Right ventricle myocardium superior (tissue), 1 donor: ENCODE measurements around the gene CRIP1. TPM values are rescaled to one million over a fixed set of nuclear protein-coding genes. Genes with fewer than 3 reads are reported as not detected.

Experiments
- ATAC-seq: fragments of 200-7000 bp; cut with Tn5 transposase; one replicate; pipeline ENCODE4 v1.9.1; 2020; ENCODE audit warnings: mild to moderate bottlenecking; ENCODE audit not compliant: poor library complexity
- DNase-seq: peaks from one replicate; pipeline ENCODE4 v3.0.0-alpha.2; 2020
- intact Hi-C: fragments of 100-400 bp; cut with DNase I; formaldehyde crosslinking; loops from one replicate; pipeline ENCODE4 v1.11.2; 2022
- total RNA-seq: library from RNA; stranded (reverse); fragmentation: NEBNext Ultra II Directional; extraction: Animal tissue kit (Norgen Biotek cat#: 25700); gene quantifications from one replicate; pipeline ENCODE4 v1.2.1, GENCODE V29; 2021
- donor health status: DM: no; HTN: yes; CAD: no; lungs with severe emphysema.

The CRIP1 gene
- total RNA-seq, 1 donor from 2014 or later, result 71.8 TPM

DNA sequence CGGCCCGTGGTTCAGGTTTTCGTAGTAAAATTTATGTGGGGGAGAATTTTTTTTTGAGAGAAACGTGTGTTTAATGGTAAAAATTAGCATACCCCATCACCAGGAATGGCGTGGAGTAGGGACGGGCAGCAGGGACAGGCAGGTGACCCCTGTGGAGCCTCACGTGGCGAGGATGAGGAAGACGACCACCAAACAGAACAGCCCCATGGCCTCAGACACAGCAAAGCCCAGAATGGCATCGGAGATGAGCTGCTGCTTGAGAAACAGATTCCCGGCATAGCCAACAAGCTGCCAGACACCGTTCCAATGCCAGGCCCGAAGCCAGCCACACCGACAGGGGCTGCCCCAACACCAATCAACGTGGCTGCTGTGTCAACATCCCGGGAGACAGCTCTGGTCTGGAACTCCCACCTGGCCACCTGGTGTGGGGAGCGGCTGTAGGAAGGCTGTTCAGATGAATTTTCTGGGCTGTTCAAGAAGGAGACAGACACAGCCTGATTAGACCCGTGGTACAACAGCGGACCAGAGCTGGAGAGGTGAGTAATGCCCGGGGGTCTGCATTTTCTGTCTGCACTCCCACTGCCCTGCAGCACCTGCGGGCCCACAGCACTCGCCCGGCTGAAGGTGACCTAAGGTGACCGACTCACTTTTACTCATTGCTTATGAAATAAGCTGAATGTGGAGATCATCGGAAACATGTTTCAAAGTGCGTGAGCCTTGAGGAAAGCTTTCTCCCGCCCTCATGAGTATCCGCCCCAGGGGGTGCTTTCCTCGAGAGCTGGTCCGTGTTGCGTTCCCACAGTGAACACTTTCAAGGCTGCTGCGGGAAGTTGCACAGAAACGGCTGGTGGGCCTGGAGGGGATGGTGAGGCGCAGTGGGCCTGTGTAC is 50.2 kb downstream of the CRIP1 start:
- ATAC-seq (no peak), DNase-seq (no peak)
- intact Hi-C loops, result no loop called here

DNA sequence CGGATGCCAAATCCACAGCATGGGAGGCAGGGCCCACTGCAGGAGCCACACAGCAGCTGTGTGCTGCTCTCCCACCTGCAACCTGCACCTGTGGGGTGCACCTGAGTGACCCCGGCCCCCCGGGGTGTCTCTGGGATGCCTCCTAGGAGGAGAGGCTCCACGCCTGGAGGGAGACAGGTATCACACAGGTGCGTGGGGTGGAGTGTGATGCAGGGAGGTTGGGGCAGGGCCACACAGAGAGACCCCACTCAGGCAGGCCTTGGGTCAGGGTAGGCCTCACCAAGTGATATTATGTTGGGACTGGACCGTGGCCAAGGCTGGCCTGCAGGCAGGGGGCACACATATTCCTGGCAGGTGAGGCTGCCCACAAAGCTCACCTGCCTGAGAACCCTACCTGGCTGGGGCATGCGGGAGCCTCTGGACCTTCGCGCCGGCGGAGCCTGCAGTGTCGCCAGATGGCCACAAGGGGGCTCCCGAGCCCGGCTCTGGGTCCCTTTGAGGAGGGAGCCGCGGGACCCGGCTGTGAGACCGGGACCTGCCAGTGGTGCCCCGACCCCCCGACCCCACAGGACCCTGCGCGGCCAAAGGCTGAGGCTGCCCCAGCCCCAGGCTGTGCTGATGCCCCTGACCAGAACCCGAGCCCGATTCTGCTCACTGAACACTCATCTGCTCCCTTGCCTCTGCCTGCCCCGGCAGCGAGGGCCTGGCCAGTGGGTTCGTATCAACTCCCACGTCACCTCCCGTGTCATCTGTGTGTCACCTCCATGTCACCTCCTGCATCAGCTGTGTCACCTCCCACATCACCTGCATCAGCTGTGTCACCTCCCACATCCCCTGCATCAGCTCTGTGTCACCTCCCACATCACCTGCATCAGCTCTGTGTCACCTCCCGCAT is 51.1 kb downstream of the CRIP1 start:
- ATAC-seq (peak; percentile 69), DNase-seq (peak; percentile 78)
- intact Hi-C loops, result no loop called here

Other genes starting within 250 kb of the CRIP1 start
- gene BTBD6, start 238.4 kb upstream of the CRIP1 start, total RNA-seq, result 45.5 TPM
- gene BRF1, start 185.9 kb upstream of the CRIP1 start, total RNA-seq, result 17.5 TPM
- 66.8 TPM for gene PACS2, start 172.1 kb upstream of the CRIP1 start, total RNA-seq
- 1.9 TPM for gene TEX22, start 88.3 kb upstream of the CRIP1 start, total RNA-seq
- 191 TPM for gene MTA1, start 67.1 kb upstream of the CRIP1 start, total RNA-seq
- gene CRIP2, start 12.1 kb upstream of the CRIP1 start, total RNA-seq, result 1,011 TPM
- gene TEDC1, start 4.4 kb downstream of the CRIP1 start, total RNA-seq, result 6.2 TPM
- 3.1 TPM for gene TMEM121, start 39.7 kb downstream of the CRIP1 start, total RNA-seq